Transverse colon (tissue), 4 donors: ENCODE data around the gene SYT12. TPM values are rescaled to one million over a fixed set of nuclear protein-coding genes. Genes with fewer than 3 reads are reported as not detected.

Experiments used
- DNase-seq: peaks from one replicate; pipeline ENCODE4 v3.0.0-alpha.2; 2019
- H3K27ac ChIP-seq, 4 donors: fragments of 200-600 bp; sonication (generic); 2 replicates each; pipeline ENCODE4 v1.5.1; 2016 to 2018; ENCODE audit warnings: inconsistent platforms in 4 of 4
- H3K27me3 ChIP-seq: fragments of 200-600 bp; sonication (generic); 2 replicates; pipeline ENCODE4 v1.5.1; 2017; ENCODE audit warnings: inconsistent platforms
- H3K36me3 ChIP-seq, 4 donors: fragments of 200-600 bp; sonication (generic); 2 replicates each; pipeline ENCODE4 v1.5.1; 2017 to 2019; ENCODE audit warnings: inconsistent platforms in 4 of 4
- H3K4me1 ChIP-seq, 4 donors: fragments of 200-600 bp; sonication (generic); 2 replicates each; pipeline ENCODE4 v1.5.1; 2017 to 2020; ENCODE audit warnings: inconsistent platforms in 4 of 4
- H3K4me3 ChIP-seq, 4 donors: fragments of 200-600 bp; sonication (generic); 1 replicate in 1 of 4; 2 replicates in 3 of 4; pipeline versions ENCODE4 v1.5.1 to v1.6.1; 2017 to 2019; ENCODE audit warnings: inconsistent platforms in 4 of 4
- H3K9me3 ChIP-seq, 2 donors: fragments of 200-600 bp; sonication (generic); 2 replicates each; pipeline ENCODE4 v1.5.1; 2017 to 2019; ENCODE audit warnings: inconsistent platforms in 2 of 2
- EP300 ChIP-seq: sonication (generic); formaldehyde crosslinking; IDR thresholded peaks from one replicate; pipeline ENCODE4 v1.6.1; 2017; ENCODE audit warnings: antibody characterized with exemption, low read depth
- POLR2A ChIP-seq: fragments of 450-650 bp; IDR thresholded peaks from one replicate; pipeline ENCODE4 v1.6.1; 2016; ENCODE audit warnings: antibody characterized with exemption, mild to moderate bottlenecking, moderate library complexity
- POLR2AphosphoS5 ChIP-seq, 3 donors: sonication (generic); formaldehyde crosslinking; IDR thresholded peaks; one replicate each; pipeline ENCODE4 v1.6.1; 2016; ENCODE audit warnings: antibody characterized with exemption in 3 of 3
- WGBS, 2 donors: methylation state at CpG; one replicate each; pipeline ENCODE4 v1.1.5; 2018; ENCODE audit warnings: low coverage in 1 of 2; 5-methylcytosine and 5-hydroxymethylcytosine counted together
- in situ Hi-C, 4 donors: fragments of 200-750 bp; cut with MboI; loops; one replicate each; pipeline versions ENCODE4 v1.15.0 to v1.15.1; 2017; ENCODE audit warnings: low sequenced_read_pairs in 3 of 4, low pct_ligation_motif_present in 1 of 4, low pct_unique_long_range_greater_than_20kb in 1 of 4
- intact Hi-C: fragments of 100-400 bp; cut with DNase I; formaldehyde crosslinking; loops from one replicate; pipeline ENCODE4 v1.15.1; 2023; ENCODE audit warnings: low total_unique reads
- total RNA-seq, 4 donors: library from RNA; depleted of rRNA; stranded (reverse); fragments of >200 nt; gene quantifications; one replicate each; pipeline ENCODE4 v1.1.0, GENCODE V29; 2016
- TF ChIP-seq, protein P1 (sequence below), 5 experiments: fragments of 200-600 bp in 3 of 5; fragments of 450-650 bp in 2 of 5; sonication (generic) in 3 of 5; IDR thresholded peaks; 1 replicate in 2 of 5; 2 replicates in 3 of 5; pipeline ENCODE4 v1.5.1; 2016 to 2017; ENCODE audit warnings: antibody characterized with exemption in 5 of 5, inconsistent platforms in 3 of 5, mild to moderate bottlenecking in 2 of 5, moderate library complexity in 1 of 5

The SYT12 gene
- total RNA-seq, 4 donors from 2014 or later = not detected

GRCh38 chr11:67045314-67045713 lies 22.4 kb downstream of the SYT12 start:
- 14 to 49% methylated on average over 7 to 14 of the region's 14 CpGs for WGBS, 2 donors

GRCh38 chr11:67048515-67049130 lies 25.7 kb downstream of the SYT12 start:
- TF ChIP-seq, protein P1, sequence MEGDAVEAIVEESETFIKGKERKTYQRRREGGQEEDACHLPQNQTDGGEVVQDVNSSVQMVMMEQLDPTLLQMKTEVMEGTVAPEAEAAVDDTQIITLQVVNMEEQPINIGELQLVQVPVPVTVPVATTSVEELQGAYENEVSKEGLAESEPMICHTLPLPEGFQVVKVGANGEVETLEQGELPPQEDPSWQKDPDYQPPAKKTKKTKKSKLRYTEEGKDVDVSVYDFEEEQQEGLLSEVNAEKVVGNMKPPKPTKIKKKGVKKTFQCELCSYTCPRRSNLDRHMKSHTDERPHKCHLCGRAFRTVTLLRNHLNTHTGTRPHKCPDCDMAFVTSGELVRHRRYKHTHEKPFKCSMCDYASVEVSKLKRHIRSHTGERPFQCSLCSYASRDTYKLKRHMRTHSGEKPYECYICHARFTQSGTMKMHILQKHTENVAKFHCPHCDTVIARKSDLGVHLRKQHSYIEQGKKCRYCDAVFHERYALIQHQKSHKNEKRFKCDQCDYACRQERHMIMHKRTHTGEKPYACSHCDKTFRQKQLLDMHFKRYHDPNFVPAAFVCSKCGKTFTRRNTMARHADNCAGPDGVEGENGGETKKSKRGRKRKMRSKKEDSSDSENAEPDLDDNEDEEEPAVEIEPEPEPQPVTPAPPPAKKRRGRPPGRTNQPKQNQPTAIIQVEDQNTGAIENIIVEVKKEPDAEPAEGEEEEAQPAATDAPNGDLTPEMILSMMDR (IDR thresholded peaks at IDR 0.05) = no peak
- TF ChIP-seq POLR2AphosphoS5 (IDR thresholded peaks at IDR 0.05) = no peak
- TF ChIP-seq POLR2A = no peak
- TF ChIP-seq EP300 = no peak
- H3K9me3 ChIP-seq = no peaks in the 10 kb centered on the region
- DNase-seq = no peak
- H3K4me3 ChIP-seq = no peak overlapping the region
- no peaks in the 10 kb centered on the region for H3K36me3 ChIP-seq
- no peaks in the 10 kb centered on the region for H3K4me1 ChIP-seq
- H3K27ac ChIP-seq = no peak overlapping the region
- 92% methylated on average over 13 of the region's 22 CpGs; no CpG with 5 or more reads in 1 of the 2 donors for WGBS, 2 donors
- intact Hi-C loops = no loop called here
- no peaks in the 10 kb centered on the region for H3K27me3 ChIP-seq
- in situ Hi-C loops = no loop called here

More at GRCh38 chr11:67045314-67045713, 22.4 kb downstream of the SYT12 start:
- H3K27me3 ChIP-seq = no peaks in the 10 kb centered on the region
- no peak for DNase-seq
- intact Hi-C loops = no loop called here
- H3K9me3 ChIP-seq = no peaks in the 10 kb centered on the region
- in situ Hi-C loops = no loop called here
- no peak overlapping the region for H3K27ac ChIP-seq
- no peaks in the 10 kb centered on the region for H3K36me3 ChIP-seq
- no peaks in the 10 kb centered on the region for H3K4me1 ChIP-seq
- no peak overlapping the region for H3K4me3 ChIP-seq
- TF ChIP-seq POLR2AphosphoS5 (IDR thresholded peaks at IDR 0.05) = no peak
- TF ChIP-seq EP300 = no peak
- TF ChIP-seq, protein P1 (IDR thresholded peaks at IDR 0.05) = no peak

DNA sequence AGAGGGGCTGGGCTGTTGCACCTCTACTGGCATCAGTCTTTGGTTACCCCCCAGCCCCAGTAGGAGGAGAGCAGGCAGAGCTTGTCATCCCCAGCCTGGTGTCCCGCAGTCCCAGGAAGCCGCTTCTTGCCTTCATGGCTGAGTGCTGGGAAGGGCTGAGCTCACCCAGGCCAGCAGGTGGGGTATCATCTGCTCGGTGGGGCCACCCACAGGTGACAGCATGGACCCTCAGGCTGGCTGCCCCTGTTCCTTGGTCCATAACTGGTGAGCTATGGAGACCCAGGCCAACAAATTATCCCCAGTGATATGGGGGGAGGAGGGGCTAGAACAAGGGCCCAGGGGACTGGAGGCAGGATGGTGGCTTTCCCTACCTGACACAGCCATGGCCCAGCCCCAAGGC lies 27.2 kb downstream of the SYT12 start:
- H3K9me3 ChIP-seq = no peaks in the 10 kb centered on the region
- peaks cover 0 to 8% (median 1%) of the 10 kb centered on the region in 4 donors for H3K4me1 ChIP-seq
- DNase-seq = no peak
- H3K27ac ChIP-seq = no peak overlapping the region
- TF ChIP-seq POLR2AphosphoS5 (IDR thresholded peaks at IDR 0.05) (no peak), EP300 (no peak), POLR2A (no peak)
- TF ChIP-seq, protein P1 (IDR thresholded peaks at IDR 0.05) = no peak
- no peaks in the 10 kb centered on the region for H3K36me3 ChIP-seq
- 92% methylated on average over 3 of the region's 3 CpGs; no CpG with 5 or more reads in 1 of the 2 donors for WGBS, 2 donors
- intact Hi-C loops (no loop called here), in situ Hi-C loops (no loop called here)
- no peaks in the 10 kb centered on the region for H3K27me3 ChIP-seq
- no peak overlapping the region for H3K4me3 ChIP-seq

DNA sequence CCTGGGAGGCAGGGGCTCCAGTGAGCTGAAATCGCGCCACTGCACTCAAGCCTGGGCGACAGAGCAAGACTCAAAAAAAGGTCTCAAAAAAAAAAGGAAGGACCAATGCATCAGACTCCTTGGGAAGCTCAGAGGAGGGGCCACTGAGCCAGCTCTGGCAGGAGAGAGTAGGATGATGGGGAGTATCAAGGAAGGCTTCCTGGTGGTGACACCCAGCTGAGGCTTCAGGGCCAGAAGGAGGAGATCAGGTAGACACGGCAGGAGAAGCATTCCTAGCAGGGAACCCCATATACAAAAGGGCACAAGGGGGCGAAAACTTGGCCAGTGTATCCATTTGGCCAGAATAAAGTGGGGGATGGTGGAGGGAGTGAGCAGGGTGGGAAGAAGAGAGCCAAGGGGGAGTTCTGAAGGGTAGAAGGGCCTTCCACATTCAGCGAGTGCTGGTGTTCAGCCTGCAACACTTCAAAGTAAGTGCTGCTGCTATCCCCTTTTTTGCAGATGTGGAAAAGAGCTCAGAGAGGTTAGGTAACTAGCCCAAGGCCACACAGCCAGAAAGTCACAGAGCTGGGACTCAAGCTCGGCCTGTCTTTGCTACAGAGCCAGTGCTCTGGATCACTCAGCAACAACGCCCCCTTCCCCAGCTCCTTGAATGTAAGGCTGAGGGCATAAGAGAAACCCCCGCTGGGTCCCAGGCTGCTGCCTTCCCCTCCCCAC lies 28.4 kb downstream of the SYT12 start:
- no peak for TF ChIP-seq POLR2A
- TF ChIP-seq POLR2AphosphoS5 (IDR thresholded peaks at IDR 0.05) = no peak
- TF ChIP-seq, protein P1 (IDR thresholded peaks at IDR 0.05) = no peak
- in situ Hi-C loops = no loop called here
- intact Hi-C loops = no loop called here

More for the DNA sequence above, 28.4 kb downstream of the SYT12 start:
- Histone ChIP-seq H3K4me3 (no peak overlapping the region), H3K4me1 (peaks cover 11 to 20% (median 13%) of the 10 kb centered on the region in 4 donors), H3K27ac (no peak overlapping the region), H3K36me3 (no peaks in the 10 kb centered on the region), H3K9me3 (no peaks in the 10 kb centered on the region), H3K27me3 (no peaks in the 10 kb centered on the region)
- 86 to 87% methylated on average over 5 to 9 of the region's 9 CpGs for WGBS, 2 donors
- DNase-seq = no peak
